Mucosa of rectum (tissue), 2 donors: ENCODE results near the gene ZDHHC11.
"Not testable (repeated sequence)": the region's sequence is repeated elsewhere in the genome, so short reads cannot be mapped to it uniquely, and the experiment has no call there.

Source experiments
- H3K27ac ChIP-seq, 2 donors: one replicate each; pipeline ENCODE4 v1.7.0; 2013; ENCODE audit warnings: inconsistent platforms in 2 of 2, low read depth in 2 of 2, low read length in 2 of 2
- H3K27me3 ChIP-seq, 2 donors: one replicate each; pipeline ENCODE4 v1.7.0; 2013; ENCODE audit warnings: low read length in 2 of 2; ENCODE audit not compliant: control insufficient read depth in 2 of 2, insufficient read depth in 2 of 2
- H3K36me3 ChIP-seq, 2 donors: one replicate each; pipeline ENCODE4 v1.7.0; 2013; ENCODE audit warnings: low read length in 2 of 2; ENCODE audit not compliant: control insufficient read depth in 2 of 2, insufficient read depth in 2 of 2
- H3K4me1 ChIP-seq, 2 donors: one replicate each; pipeline ENCODE4 v1.7.0; 2013; ENCODE audit warnings: low read length in 2 of 2, mild to moderate bottlenecking in 1 of 2; ENCODE audit not compliant: control insufficient read depth in 2 of 2, insufficient read depth in 2 of 2
- H3K4me3 ChIP-seq, 2 donors: one replicate each; pipeline ENCODE4 v1.7.0; 2013; ENCODE audit warnings: low read length in 2 of 2
- H3K9ac ChIP-seq, 2 donors: one replicate each; pipeline ENCODE4 v1.7.0; 2013; ENCODE audit warnings: low read length in 2 of 2, low read depth in 1 of 2, mild to moderate bottlenecking in 1 of 2
- H3K9me3 ChIP-seq, 2 donors: one replicate each; pipeline ENCODE4 v1.7.0; 2013; ENCODE audit warnings: low read length in 2 of 2; ENCODE audit not compliant: control insufficient read depth in 2 of 2
- donor health status: healthy.
- donor health status: Normal muscosa, but diverticular disease.

The ZDHHC11 gene

DNA sequence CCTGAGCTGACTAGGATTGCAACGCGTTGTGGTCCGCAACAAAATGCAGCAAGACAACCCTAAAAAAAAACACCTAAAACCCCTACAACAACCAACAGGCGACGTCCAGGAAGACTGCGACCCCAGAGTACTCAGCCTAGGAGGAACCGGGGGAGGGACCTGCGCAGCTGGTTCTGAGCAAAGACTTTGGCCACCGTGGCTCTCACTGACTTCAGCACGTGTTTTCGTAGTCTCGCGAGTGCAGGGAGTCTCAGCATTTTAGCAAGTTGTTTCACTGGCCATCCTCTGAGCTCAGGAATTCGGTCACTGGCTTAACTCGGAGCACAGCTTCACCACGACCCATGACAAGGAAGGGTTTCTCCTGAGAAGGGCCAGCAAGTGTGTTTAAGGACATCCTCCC lies 8.6 kb upstream of the ZDHHC11 start:
- Histone ChIP-seq H3K27me3 (no peaks in the 10 kb centered on the region), H3K9ac (no peak overlapping the region), H3K4me1 (no peaks in the 10 kb centered on the region), H3K4me3 (no peak overlapping the region), H3K36me3 (peaks cover 16 to 21% of the 10 kb centered on the region in 2 donors), H3K9me3 (no peaks in the 10 kb centered on the region), H3K27ac (no peak overlapping the region)

DNA sequence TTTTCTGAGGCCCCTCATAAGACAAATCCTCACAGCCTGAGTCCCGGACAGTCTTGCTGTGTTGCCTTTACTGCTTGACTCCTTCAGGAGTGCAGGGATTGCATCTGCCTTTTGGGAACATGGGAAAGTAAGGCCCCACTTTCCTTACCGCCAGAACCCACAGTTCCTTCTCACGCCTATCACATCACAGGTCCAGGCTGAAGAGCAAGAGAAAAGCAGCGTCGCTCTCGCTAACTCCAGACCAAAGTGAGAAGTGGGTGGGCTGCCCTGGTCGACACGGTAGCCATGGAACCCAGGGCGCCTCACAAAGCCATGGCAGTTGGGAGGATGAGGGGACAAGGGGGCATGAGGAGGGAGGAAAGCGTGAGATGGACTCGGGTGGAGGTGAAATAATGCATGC lies 7.9 kb upstream of the ZDHHC11 start:
- no peak overlapping the region for H3K27ac ChIP-seq
- H3K36me3 ChIP-seq, result peaks cover 9 to 14% of the 10 kb centered on the region in 2 donors
- no peak overlapping the region for H3K9ac ChIP-seq
- no peaks in the 10 kb centered on the region for H3K9me3 ChIP-seq
- H3K4me1 ChIP-seq, result no peaks in the 10 kb centered on the region
- no peaks in the 10 kb centered on the region for H3K27me3 ChIP-seq
- H3K4me3 ChIP-seq, result no peak overlapping the region

DNA sequence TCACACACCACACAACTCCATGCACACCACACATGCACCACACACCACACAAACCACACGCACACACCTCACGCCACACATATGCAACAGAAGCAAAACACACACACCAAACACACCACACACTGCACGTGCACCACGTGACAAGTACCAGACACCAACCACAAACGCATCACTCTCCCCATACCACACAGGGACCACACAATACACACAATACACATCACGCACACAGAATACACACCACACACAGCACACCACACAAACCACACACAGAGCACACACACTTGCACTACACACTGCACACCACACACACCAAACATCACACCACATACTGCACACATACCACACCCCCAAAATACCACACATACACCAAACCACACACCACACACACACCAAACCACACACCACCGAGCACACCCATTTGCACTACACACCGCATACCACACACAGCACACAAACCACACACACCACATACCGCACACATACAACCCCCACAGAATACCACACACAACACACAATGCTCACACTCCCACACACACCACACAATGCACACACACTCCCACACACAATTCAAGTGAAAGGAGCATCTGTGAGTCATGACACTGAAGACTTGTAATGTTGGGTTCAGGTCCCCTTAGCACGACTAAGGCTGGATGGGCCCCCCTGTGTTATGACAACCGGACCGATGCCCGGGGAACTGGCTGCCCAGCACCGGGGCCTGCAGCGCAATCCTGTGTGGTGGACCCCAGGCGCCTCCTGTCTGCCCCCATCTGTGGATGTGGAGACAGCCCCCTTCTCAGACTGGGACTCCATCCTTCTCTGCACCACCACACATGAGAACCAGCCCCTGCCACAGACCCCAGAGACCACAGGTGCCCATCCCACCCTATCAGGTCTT lies 6.0 kb upstream of the ZDHHC11 start:
- no peak overlapping the region for H3K27ac ChIP-seq
- H3K4me1 ChIP-seq, result no peaks in the 10 kb centered on the region
- H3K27me3 ChIP-seq, result peaks cover 2 to 7% of the 10 kb centered on the region in 2 donors
- no peak overlapping the region for H3K4me3 ChIP-seq
- H3K9ac ChIP-seq, result no peak overlapping the region
- H3K9me3 ChIP-seq, result no peaks in the 10 kb centered on the region
- no peaks in the 10 kb centered on the region for H3K36me3 ChIP-seq

DNA sequence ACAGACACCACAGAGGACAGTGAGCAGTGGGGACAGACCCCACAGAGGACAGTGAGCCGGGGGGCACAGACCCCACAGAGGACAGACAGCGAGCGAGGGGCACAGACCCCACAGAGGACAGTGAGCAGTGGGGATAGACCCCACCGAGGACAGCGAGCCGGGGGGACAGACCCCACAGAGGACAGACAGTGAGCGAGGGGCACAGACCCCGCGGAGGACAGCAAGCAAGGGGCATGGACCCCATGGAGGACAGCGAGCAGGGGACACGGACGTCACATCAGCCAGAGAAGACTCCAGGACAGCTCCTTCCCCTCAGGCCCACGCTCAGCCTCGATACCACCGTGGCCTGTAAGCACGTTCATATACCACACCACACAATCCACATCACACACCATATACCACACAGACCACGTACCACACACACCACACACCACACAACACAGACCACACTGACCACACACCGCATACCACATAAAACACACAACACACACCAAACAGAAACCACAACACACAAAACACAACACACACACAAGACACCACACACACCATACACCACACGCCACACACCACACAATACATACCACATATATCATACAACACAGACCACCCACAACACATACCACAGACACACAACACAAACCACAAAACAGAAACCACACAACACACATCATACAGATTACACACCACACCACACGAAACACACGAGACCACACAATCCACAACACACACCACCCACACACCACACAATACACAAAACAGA lies 5.2 kb upstream of the ZDHHC11 start:
- Histone ChIP-seq H3K27ac (no peak overlapping the region), H3K4me1 (no peaks in the 10 kb centered on the region), H3K9ac (no peak overlapping the region), H3K4me3 (no peak overlapping the region), H3K27me3 (peaks cover 2 to 8% of the 10 kb centered on the region in 2 donors), H3K36me3 (no peaks in the 10 kb centered on the region), H3K9me3 (no peaks in the 10 kb centered on the region)

DNA sequence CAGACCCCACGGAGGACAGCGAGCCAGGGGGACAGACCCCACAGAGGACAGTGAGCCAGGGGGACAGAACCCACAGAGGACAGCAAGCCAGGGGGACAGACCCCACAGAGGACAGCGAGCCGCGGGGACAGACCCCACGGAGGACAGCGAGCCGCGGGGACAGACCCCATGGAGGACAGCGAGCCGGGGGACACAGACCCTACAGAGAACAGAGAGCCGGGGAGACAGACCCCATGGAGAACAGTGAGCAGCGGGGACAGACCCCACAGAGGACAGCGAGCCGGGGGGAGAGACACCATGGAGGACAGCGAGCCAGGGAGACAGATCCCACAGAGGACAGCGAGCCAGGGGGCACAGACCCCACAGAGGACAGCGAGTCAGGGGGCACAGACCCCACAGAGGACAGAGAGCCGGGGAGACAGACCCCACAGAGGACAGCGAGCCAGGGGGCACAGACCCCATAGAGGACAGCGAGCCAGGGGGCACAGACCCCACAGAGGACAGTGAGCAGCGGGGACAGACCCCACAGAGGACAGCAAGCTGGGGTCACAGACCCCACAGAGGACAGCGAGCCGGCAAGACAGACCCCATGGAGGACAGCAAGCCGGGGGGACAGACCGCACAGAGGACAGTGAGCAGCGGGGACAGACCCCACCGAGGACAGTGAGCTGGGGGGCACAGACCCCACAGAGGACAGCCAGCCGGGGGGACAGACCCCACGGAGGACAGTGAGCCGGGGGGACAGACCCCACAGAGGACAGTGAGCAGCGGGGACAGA lies 4.4 kb upstream of the ZDHHC11 start:
- Histone ChIP-seq H3K27me3 (peaks cover 3 to 10% of the 10 kb centered on the region in 2 donors), H3K4me1 (peaks cover 3 to 4% of the 10 kb centered on the region in 2 donors), H3K9me3 (no peaks in the 10 kb centered on the region), H3K27ac (no peak overlapping the region), H3K4me3 (no peak overlapping the region), H3K36me3 (no peaks in the 10 kb centered on the region), H3K9ac (no peak overlapping the region)

DNA sequence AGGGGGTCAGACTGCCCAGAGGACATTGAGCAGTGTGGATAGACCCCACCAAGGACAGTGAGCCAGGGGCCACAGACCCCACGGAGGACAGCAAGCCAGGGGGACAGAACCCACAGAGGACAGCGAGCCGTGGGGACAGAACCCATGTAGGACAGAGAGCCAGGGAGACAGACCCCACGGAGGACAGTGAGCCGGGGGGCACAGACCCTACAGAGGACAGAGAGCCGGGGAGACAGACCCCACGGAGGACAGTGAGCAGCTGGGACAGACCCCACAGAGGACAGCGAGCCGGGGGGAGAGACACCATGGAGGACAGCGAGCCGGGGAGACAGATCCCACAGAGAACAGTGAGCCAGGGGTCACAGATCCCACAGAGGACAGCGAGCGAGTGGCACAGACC lies 3.4 kb upstream of the ZDHHC11 start:
- Histone ChIP-seq H3K27me3 (peaks cover 6 to 10% of the 10 kb centered on the region in 2 donors), H3K9ac (no peak overlapping the region), H3K4me1 (peaks cover 8 to 10% of the 10 kb centered on the region in 2 donors), H3K4me3 (no peak overlapping the region), H3K9me3 (no peaks in the 10 kb centered on the region), H3K36me3 (no peaks in the 10 kb centered on the region), H3K27ac (no peak overlapping the region)

DNA sequence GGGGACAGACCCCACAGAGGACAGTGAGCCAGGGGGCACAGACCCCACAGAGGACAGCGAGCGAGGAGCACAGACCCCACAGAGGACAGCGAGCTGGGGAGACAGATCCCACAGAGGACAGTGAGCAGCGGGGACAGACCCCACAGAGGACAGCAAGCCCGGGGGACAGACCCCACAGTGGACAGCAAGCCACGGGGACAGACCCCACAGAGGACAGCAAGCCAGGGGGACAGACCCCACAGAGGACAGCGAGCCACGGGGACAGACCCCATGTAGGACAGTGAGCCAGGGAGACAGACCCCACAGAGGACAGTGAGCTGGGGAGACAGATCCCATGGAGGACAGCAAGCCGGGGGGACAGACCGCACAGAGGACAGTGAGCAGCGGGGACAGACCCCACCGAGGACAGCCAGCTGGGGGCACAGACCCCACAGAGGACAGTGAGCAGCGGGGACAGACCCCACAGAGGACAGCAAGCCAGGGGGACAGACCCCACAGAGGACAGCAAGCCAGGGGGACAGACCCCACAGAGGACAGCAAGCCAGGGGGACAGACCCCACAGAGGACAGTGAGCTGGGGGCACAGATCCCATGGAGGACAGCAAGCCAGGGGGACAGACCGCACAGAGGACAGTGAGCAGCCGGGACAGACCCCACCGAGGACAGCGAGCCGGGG lies 2.8 kb upstream of the ZDHHC11 start:
- H3K9me3 ChIP-seq, H3K4me1 ChIP-seq, H3K27me3 ChIP-seq, H3K4me3 ChIP-seq, H3K27ac ChIP-seq, H3K9ac ChIP-seq, H3K36me3 ChIP-seq: not testable (repeated sequence)

DNA sequence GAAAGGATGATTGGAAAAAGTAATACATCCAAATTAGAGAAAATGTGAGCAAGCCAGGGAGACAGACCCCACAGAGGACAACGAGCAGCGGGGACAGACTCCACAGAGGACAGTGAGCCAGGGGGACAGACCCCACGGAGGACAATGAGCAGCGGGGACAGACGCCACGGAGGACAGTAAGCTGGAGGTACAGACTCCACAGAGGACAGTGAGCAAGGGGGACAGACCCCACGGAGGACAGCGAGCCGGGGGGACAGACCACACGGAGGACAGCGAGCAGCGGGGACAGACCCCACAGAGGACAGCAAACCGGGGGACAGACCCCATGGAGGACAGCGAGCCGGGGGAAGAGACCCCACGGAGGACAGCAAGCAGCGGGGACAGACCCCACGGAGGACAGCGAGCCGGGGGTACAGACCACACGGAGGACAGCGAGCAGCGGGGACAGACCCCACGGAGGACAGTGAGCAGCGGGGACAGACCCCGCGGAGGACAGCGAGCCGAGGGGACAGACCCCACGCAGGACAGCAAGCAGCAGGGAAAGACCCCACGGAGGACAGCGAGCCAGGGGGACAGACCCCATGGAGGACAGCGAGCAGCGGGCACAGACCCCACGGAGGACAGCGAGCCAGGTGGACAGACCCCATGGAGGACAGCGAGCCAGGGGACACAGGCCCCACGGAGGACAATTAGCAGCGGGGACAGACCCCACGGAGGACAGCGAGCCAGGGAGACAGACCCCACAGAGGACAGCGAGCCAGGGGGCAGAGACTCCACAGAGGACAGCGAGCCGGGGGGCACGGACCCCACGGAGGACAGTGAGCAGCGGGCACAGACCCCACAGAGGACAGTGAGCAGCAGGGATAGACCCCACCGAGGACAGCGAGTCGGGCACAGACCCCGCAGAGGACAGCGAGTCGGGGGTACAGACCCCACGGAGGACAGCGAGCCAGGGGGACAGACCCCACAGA lies 1.9 kb upstream of the ZDHHC11 start:
- Histone ChIP-seq H3K4me3 (no peak overlapping the region), H3K36me3 (no peaks in the 10 kb centered on the region), H3K27me3 (peaks cover 6 to 10% of the 10 kb centered on the region in 2 donors), H3K4me1 (peaks cover 8 to 10% of the 10 kb centered on the region in 2 donors), H3K9me3 (no peaks in the 10 kb centered on the region), H3K9ac (no peak overlapping the region), H3K27ac (no peak overlapping the region)

DNA sequence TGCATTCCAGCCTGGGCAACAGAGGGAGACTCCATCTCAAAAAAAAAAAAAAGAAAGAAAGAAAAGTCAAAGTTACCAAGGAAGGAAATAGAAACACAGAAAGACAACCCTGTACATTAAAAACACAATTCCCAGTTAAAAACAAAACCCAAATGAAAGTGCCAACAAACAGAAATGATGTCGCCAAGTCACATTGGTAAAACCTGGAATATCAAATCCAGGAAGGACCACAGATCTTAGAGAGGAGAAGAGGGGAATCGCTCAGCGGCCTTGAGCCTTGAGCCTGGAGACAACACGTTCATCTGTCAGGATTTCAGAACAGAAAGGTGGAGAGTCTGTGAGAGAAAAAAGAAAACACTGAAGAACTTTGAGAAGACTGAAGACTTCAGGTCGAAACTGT lies 1.2 kb upstream of the ZDHHC11 start:
- Histone ChIP-seq H3K9ac (no peak overlapping the region), H3K36me3 (no peaks in the 10 kb centered on the region), H3K4me1 (peaks cover 8 to 10% of the 10 kb centered on the region in 2 donors), H3K4me3 (no peak overlapping the region), H3K27me3 (peaks cover 6 to 10% of the 10 kb centered on the region in 2 donors), H3K9me3 (no peaks in the 10 kb centered on the region), H3K27ac (no peak overlapping the region)
